ENCODE measurements around the gene MED25. TPM values are rescaled to one million over a fixed set of nuclear protein-coding genes. Genes with fewer than 3 reads are reported as not detected.
A peak's percentile ranks its signal among the peaks of the same experiment; 100 is the strongest.

The MED25 gene
- total RNA-seq, 2 donors from 2014 or later, result 38.4 to 173 TPM

GRCh38 chr19:49808711-49809159, 9.4 kb upstream of the MED25 start:
- H3K4me1 ChIP-seq (replicated peaks), result peaks cover 6% of the 10 kb centered on the region
- peak overlapping the region; percentile 43 to 48 for H3K4me3 ChIP-seq
- WGBS, result 2% methylated on average over 31 of the region's 31 CpGs
- DNase-seq (ENCODE audit: low spot score), result peak; percentile 95
- TF ChIP-seq CTCF (IDR thresholded peaks at IDR 0.05) (peak in 1 of 4 experiments; percentile 4), POLR2A (IDR thresholded peaks at IDR 0.05) (peak; percentile 76), POLR2AphosphoS5 (IDR thresholded peaks at IDR 0.05) (peak; percentile 76)
- no peaks in the 10 kb centered on the region for H3K9me3 ChIP-seq
- intact Hi-C loops (cut with DNase I), result loop anchor here (2.0 kb wide), 1 partner anchor 42 kb away; the partner anchor contains the start of gene AP2A1
- no peaks in the 10 kb centered on the region for H3K36me3 ChIP-seq
- no peaks in the 10 kb centered on the region for H3K27me3 ChIP-seq (replicated peaks; ENCODE audit: insufficient read depth)
- peak overlapping the region; percentile 80 to 81 for H3K27ac ChIP-seq

GRCh38 chr19:49809160-49809940, 8.7 kb upstream of the MED25 start:
- whole genome bisulfite sequencing, result 4% methylated on average over 32 of the region's 50 CpGs
- intact Hi-C loops (cut with DNase I), result loop anchor here (2.0 kb wide), 1 partner anchor 43 kb away; the partner anchor contains the start of gene AP2A1
- peak; percentile 32 for DNase-seq (ENCODE audit: low spot score)

GRCh38 chr19:49809941-49810389, 8.1 kb upstream of the MED25 start:
- TF ChIP-seq CTCF (IDR thresholded peaks at IDR 0.05) (no peak), POLR2A (IDR thresholded peaks at IDR 0.05) (peak; percentile 31), POLR2AphosphoS5 (IDR thresholded peaks at IDR 0.05) (peak; percentile 41)
- H3K4me3 ChIP-seq, result peak overlapping the region in 1 of 2 donors; percentile 48
- H3K9me3 ChIP-seq, result no peaks in the 10 kb centered on the region
- 90% methylated on average over 5 of the region's 5 CpGs for WGBS
- no peaks in the 10 kb centered on the region for H3K36me3 ChIP-seq
- H3K27me3 ChIP-seq (replicated peaks; ENCODE audit: insufficient read depth), result no peaks in the 10 kb centered on the region
- intact Hi-C loops (cut with DNase I), result loop anchor here (2.0 kb wide), 1 partner anchor 43 kb away; the partner anchor contains the start of gene AP2A1
- peaks cover 6% of the 10 kb centered on the region for H3K4me1 ChIP-seq (replicated peaks)
- H3K27ac ChIP-seq, result peak overlapping the region; percentile 80 to 81
- DNase-seq (ENCODE audit: low spot score), result no peak

More at GRCh38 chr19:49809160-49809940, 8.7 kb upstream of the MED25 start:
- Histone ChIP-seq H3K27me3 (replicated peaks; ENCODE audit: insufficient read depth) (no peaks in the 10 kb centered on the region), H3K4me1 (replicated peaks) (peaks cover 6% of the 10 kb centered on the region), H3K36me3 (no peaks in the 10 kb centered on the region), H3K9me3 (no peaks in the 10 kb centered on the region), H3K4me3 (peak overlapping the region; percentile 43 to 48), H3K27ac (peak overlapping the region; percentile 80 to 81)
- TF ChIP-seq POLR2A (IDR thresholded peaks at IDR 0.05), result no peak
- no peak for TF ChIP-seq POLR2AphosphoS5 (IDR thresholded peaks at IDR 0.05)
- TF ChIP-seq CTCF (IDR thresholded peaks at IDR 0.05), result peak in 2 of 4 experiments; percentile 10 to 19

GRCh38 chr19:49811328-49811727, 6.8 kb upstream of the MED25 start:
- DNase-seq (ENCODE audit: low spot score), result no peak
- H3K27ac ChIP-seq, result no peak overlapping the region
- H3K4me3 ChIP-seq, result no peak overlapping the region
- H3K27me3 ChIP-seq (replicated peaks; ENCODE audit: insufficient read depth), result no peaks in the 10 kb centered on the region
- no peaks in the 10 kb centered on the region for H3K9me3 ChIP-seq
- WGBS, result 94% methylated on average over 6 of the region's 6 CpGs
- no peaks in the 10 kb centered on the region for H3K36me3 ChIP-seq
- peaks cover 6% of the 10 kb centered on the region for H3K4me1 ChIP-seq (replicated peaks)
- intact Hi-C loops (cut with DNase I), result no loop called here
- TF ChIP-seq POLR2AphosphoS5 (IDR thresholded peaks at IDR 0.05) (no peak), POLR2A (IDR thresholded peaks at IDR 0.05) (no peak), CTCF (IDR thresholded peaks at IDR 0.05) (no peak)

All from prostate gland (tissue), 2 donors.